GM18507 (cell line): ENCODE results near the gene TM9SF4.
"Not testable (repeated sequence)": the region's sequence is repeated elsewhere in the genome, so short reads cannot be mapped to it uniquely, and the experiment has no call there.

Experiments
- DNase-seq: peaks from one replicate; pipeline ENCODE4 v3.0.0; 2011; ENCODE audit warnings: low read depth; ENCODE audit not compliant: insufficient read length; ENCODE audit errors: extremely low spot score
- FAIRE-seq: peaks from 2 replicates; lab custom pipeline; 2011; peaks lifted over from hg19 to GRCh38; lab: Jason Lieb, UNC

TM9SF4 gene

GRCh38 chr20:32152421-32153155 lies 43.1 kb downstream of the TM9SF4 start:
- no peak for FAIRE-seq
- DNase-seq: no peak

- FAIRE-seq (no peak), DNase-seq (no peak)
Observed at GRCh38 chr20:32153156-32153665, 43.7 kb downstream of the TM9SF4 start.

- DNase-seq (no peak), FAIRE-seq (no peak)
Observed at GRCh38 chr20:32153771-32154170, 44.3 kb downstream of the TM9SF4 start.

GRCh38 chr20:32155017-32155981 lies 45.8 kb downstream of the TM9SF4 start:
- FAIRE-seq (no peak), DNase-seq (no peak)

- FAIRE-seq (no peak), DNase-seq (no peak)
Observed at GRCh38 chr20:32157611-32158010, 48.1 kb downstream of the TM9SF4 start.

GRCh38 chr20:32158351-32158750 lies 48.8 kb downstream of the TM9SF4 start:
- DNase-seq (no peak), FAIRE-seq (no peak)

- FAIRE-seq (no peak), DNase-seq (no peak)
Observed at GRCh38 chr20:32158943-32159660, 49.6 kb downstream of the TM9SF4 start.

GRCh38 chr20:32159766-32160221 lies 50.3 kb downstream of the TM9SF4 start:
- FAIRE-seq (no peak), DNase-seq (no peak)

GRCh38 chr20:32160341-32160740 lies 50.8 kb downstream of the TM9SF4 start:
- FAIRE-seq (no peak), DNase-seq (no peak)

- no peak for DNase-seq
- no peak for FAIRE-seq
Observed at GRCh38 chr20:32162351-32162750, 52.8 kb downstream of the TM9SF4 start.

- FAIRE-seq: no peak
Observed at GRCh38 chr20:32163951-32164350, 54.4 kb downstream of the TM9SF4 start.

GRCh38 chr20:32164984-32165735 lies 55.6 kb downstream of the TM9SF4 start:
- no peak for FAIRE-seq

More at GRCh38 chr20:32163951-32164350, 54.4 kb downstream of the TM9SF4 start:
- no peak for DNase-seq

GRCh38 chr20:32165836-32166545 lies 56.5 kb downstream of the TM9SF4 start:
- DNase-seq (no peak), FAIRE-seq (no peak)

More at GRCh38 chr20:32164984-32165735, 55.6 kb downstream of the TM9SF4 start:
- no peak for DNase-seq

GRCh38 chr20:32167552-32167951 lies 58.0 kb downstream of the TM9SF4 start:
- FAIRE-seq: no peak

GRCh38 chr20:32168184-32168910 lies 58.8 kb downstream of the TM9SF4 start:
- FAIRE-seq: no peak
- no peak for DNase-seq

More at GRCh38 chr20:32167552-32167951, 58.0 kb downstream of the TM9SF4 start:
- DNase-seq: no peak

GRCh38 chr20:32177696-32178095 lies 68.2 kb downstream of the TM9SF4 start:
- not testable (repeated sequence) for DNase-seq, FAIRE-seq

GRCh38 chr20:32179515-32179914 lies 70.0 kb downstream of the TM9SF4 start:
- DNase-seq (no peak), FAIRE-seq (no peak)

GRCh38 chr20:32179934-32180333 lies 70.4 kb downstream of the TM9SF4 start:
- DNase-seq: no peak
- no peak for FAIRE-seq
